ENCODE data around the gene KSR2. TPM values are rescaled to one million over a fixed set of nuclear protein-coding genes. Genes with fewer than 3 reads are reported as not detected.

KSR2 gene
- total RNA-seq, 1 donor from 2014 or later, result 0.47 TPM

- DNase-seq, result no peak
- TF ChIP-seq, protein P1, sequence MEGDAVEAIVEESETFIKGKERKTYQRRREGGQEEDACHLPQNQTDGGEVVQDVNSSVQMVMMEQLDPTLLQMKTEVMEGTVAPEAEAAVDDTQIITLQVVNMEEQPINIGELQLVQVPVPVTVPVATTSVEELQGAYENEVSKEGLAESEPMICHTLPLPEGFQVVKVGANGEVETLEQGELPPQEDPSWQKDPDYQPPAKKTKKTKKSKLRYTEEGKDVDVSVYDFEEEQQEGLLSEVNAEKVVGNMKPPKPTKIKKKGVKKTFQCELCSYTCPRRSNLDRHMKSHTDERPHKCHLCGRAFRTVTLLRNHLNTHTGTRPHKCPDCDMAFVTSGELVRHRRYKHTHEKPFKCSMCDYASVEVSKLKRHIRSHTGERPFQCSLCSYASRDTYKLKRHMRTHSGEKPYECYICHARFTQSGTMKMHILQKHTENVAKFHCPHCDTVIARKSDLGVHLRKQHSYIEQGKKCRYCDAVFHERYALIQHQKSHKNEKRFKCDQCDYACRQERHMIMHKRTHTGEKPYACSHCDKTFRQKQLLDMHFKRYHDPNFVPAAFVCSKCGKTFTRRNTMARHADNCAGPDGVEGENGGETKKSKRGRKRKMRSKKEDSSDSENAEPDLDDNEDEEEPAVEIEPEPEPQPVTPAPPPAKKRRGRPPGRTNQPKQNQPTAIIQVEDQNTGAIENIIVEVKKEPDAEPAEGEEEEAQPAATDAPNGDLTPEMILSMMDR (IDR thresholded peaks at IDR 0.05; ENCODE audit: partially characterized antibody, unreplicated experiment), result no peak
- Mint-ChIP-seq H3K27ac (ENCODE audit: unreplicated experiment) (no peak overlapping the region), H3K4me3 (ENCODE audit: unreplicated experiment) (no peak overlapping the region), H3K27me3 (ENCODE audit: unreplicated experiment) (no peaks in the 10 kb centered on the region), H3K36me3 (ENCODE audit: unreplicated experiment) (no peaks in the 10 kb centered on the region), H3K9me3 (ENCODE audit: unreplicated experiment) (peaks cover 2% of the 10 kb centered on the region), H3K4me1 (ENCODE audit: low read depth, unreplicated experiment) (no peaks in the 10 kb centered on the region)
These were observed 281.8 kb downstream of the KSR2 start for GRCh38 chr12:117686911-117687377.

DNA sequence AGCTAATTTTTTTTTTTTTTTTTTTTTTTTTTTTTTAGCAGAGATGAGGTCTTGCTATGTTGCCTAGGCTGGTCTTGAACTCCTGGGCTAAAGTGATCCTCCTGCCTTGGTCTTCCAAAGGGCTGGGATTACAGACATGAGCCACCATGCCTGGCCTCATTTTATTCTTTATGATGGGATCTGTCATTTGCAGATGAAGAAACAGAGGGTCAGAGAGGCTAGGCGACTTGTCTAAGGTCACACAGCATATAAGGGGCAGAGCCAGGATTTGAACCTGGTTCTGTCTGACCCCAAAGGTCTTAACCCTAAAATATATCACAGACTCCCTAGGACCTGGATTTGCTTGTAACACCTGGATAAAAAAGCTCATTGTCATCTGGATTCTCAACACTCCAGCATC, 282.6 kb downstream of the KSR2 start:
- Mint-ChIP-seq H3K4me1 (ENCODE audit: low read depth, unreplicated experiment) (no peaks in the 10 kb centered on the region), H3K9me3 (ENCODE audit: unreplicated experiment) (peaks cover 2% of the 10 kb centered on the region), H3K27ac (ENCODE audit: unreplicated experiment) (no peak overlapping the region), H3K36me3 (ENCODE audit: unreplicated experiment) (no peaks in the 10 kb centered on the region), H3K27me3 (ENCODE audit: unreplicated experiment) (no peaks in the 10 kb centered on the region), H3K4me3 (ENCODE audit: unreplicated experiment) (no peak overlapping the region)
- TF ChIP-seq, protein P1 (IDR thresholded peaks at IDR 0.05; ENCODE audit: partially characterized antibody, unreplicated experiment), result no peak
- DNase-seq, result no peak

GRCh38 chr12:117685110-117685926, 283.5 kb downstream of the KSR2 start:
- H3K36me3 Mint-ChIP-seq (ENCODE audit: unreplicated experiment), result no peaks in the 10 kb centered on the region
- no peak overlapping the region for H3K4me3 Mint-ChIP-seq (ENCODE audit: unreplicated experiment)
- peaks cover 2% of the 10 kb centered on the region for H3K9me3 Mint-ChIP-seq (ENCODE audit: unreplicated experiment)
- H3K4me1 Mint-ChIP-seq (ENCODE audit: low read depth, unreplicated experiment), result no peaks in the 10 kb centered on the region
- TF ChIP-seq, protein P1 (IDR thresholded peaks at IDR 0.05; ENCODE audit: partially characterized antibody, unreplicated experiment), result no peak
- H3K27ac Mint-ChIP-seq (ENCODE audit: unreplicated experiment), result no peak overlapping the region
- no peaks in the 10 kb centered on the region for H3K27me3 Mint-ChIP-seq (ENCODE audit: unreplicated experiment)
- DNase-seq, result peak; percentile 35

- H3K27me3 Mint-ChIP-seq (ENCODE audit: unreplicated experiment), result no peaks in the 10 kb centered on the region
- TF ChIP-seq, protein P1 (IDR thresholded peaks at IDR 0.05; ENCODE audit: partially characterized antibody, unreplicated experiment), result no peak
- H3K4me1 Mint-ChIP-seq (ENCODE audit: low read depth, unreplicated experiment), result no peaks in the 10 kb centered on the region
- DNase-seq, result no peak
- no peak overlapping the region for H3K4me3 Mint-ChIP-seq (ENCODE audit: unreplicated experiment)
- no peaks in the 10 kb centered on the region for H3K36me3 Mint-ChIP-seq (ENCODE audit: unreplicated experiment)
- H3K27ac Mint-ChIP-seq (ENCODE audit: unreplicated experiment), result no peak overlapping the region
- H3K9me3 Mint-ChIP-seq (ENCODE audit: unreplicated experiment), result peaks cover 2% of the 10 kb centered on the region
These were observed 284.3 kb downstream of the KSR2 start for GRCh38 chr12:117684471-117684870.

GRCh38 chr12:117680312-117680711, 288.5 kb downstream of the KSR2 start:
- Mint-ChIP-seq H3K4me1 (ENCODE audit: low read depth, unreplicated experiment) (no peaks in the 10 kb centered on the region), H3K9me3 (ENCODE audit: unreplicated experiment) (peaks cover 2% of the 10 kb centered on the region), H3K36me3 (ENCODE audit: unreplicated experiment) (no peaks in the 10 kb centered on the region), H3K4me3 (ENCODE audit: unreplicated experiment) (no peak overlapping the region), H3K27me3 (ENCODE audit: unreplicated experiment) (no peaks in the 10 kb centered on the region), H3K27ac (ENCODE audit: unreplicated experiment) (no peak overlapping the region)
- DNase-seq, result no peak
- TF ChIP-seq, protein P1 (IDR thresholded peaks at IDR 0.05; ENCODE audit: partially characterized antibody, unreplicated experiment), result no peak
